Neuronal stem cell (in vitro differentiated cells): ENCODE results near the gene AHCYL2.

Experiments used
- DNase-seq: peaks from one replicate; pipeline ENCODE4 v3.0.0-alpha.2; 2013; ENCODE audit warnings: low spot score
- H2AFZ ChIP-seq: one replicate; pipeline ENCODE4 v1.6.1; 2013; ENCODE audit warnings: mild to moderate bottlenecking, low read length, inconsistent platforms
- H2AK5ac ChIP-seq: 2 replicates; pipeline ENCODE4 v1.6.1; 2013; ENCODE audit warnings: low read depth, mild to moderate bottlenecking, inconsistent platforms, low read length, moderate library complexity, mixed read lengths
- H2BK120ac ChIP-seq: 2 replicates; pipeline ENCODE4 v1.6.1; 2013; ENCODE audit warnings: low read depth, mild to moderate bottlenecking, inconsistent platforms, low read length, moderate library complexity, mixed read lengths
- H2BK12ac ChIP-seq: one replicate; pipeline ENCODE4 v1.6.1; 2013; ENCODE audit warnings: low read length, inconsistent platforms
- H2BK15ac ChIP-seq: 2 replicates; pipeline ENCODE4 v1.6.1; 2013; ENCODE audit warnings: mild to moderate bottlenecking, low read length, inconsistent platforms, mixed read lengths
- H2BK5ac ChIP-seq: one replicate; pipeline ENCODE4 v1.6.1; 2013; ENCODE audit warnings: inconsistent platforms, mild to moderate bottlenecking, low read length, moderate library complexity
- H3K14ac ChIP-seq: one replicate; pipeline ENCODE4 v1.6.1; 2013; ENCODE audit warnings: low read length, inconsistent platforms
- H3K18ac ChIP-seq: 2 replicates; pipeline ENCODE4 v1.6.1; 2013; ENCODE audit warnings: low read length, inconsistent platforms
- H3K23ac ChIP-seq: 2 replicates; pipeline ENCODE4 v1.6.1; 2013; ENCODE audit warnings: low read depth, mild to moderate bottlenecking, mixed read lengths, low read length, inconsistent platforms; ENCODE audit not compliant: poor library complexity
- H3K27ac ChIP-seq: replicated peaks from 3 replicates; pipeline ENCODE4 v1.5.1; 2013; ENCODE audit warnings: low read length, inconsistent platforms
- H3K27me3 ChIP-seq, 3 experiments: 2 replicates each; pipeline ENCODE4 v1.6.1; 2013; ENCODE audit warnings: low read length in 3 of 3, mild to moderate bottlenecking in 2 of 3, inconsistent platforms in 1 of 3, low read depth in 1 of 3, mixed read lengths in 1 of 3, moderate library complexity in 1 of 3; ENCODE audit not compliant: control insufficient read depth in 3 of 3, insufficient read depth in 3 of 3
- H3K36me3 ChIP-seq, 2 donors: replicated peaks in 1 of 2; 2 replicates each; pipeline ENCODE4 v1.6.1; 2013; ENCODE audit warnings: low read length in 2 of 2; ENCODE audit not compliant: control insufficient read depth in 2 of 2, insufficient read depth in 2 of 2
- H3K4ac ChIP-seq: 2 replicates; pipeline ENCODE4 v1.6.1; 2013; ENCODE audit warnings: inconsistent platforms, mild to moderate bottlenecking, low read length, moderate library complexity
- H3K4me1 ChIP-seq, 2 donors: 1 replicate in 1 of 2; 2 replicates in 1 of 2; pipeline ENCODE4 v1.6.1; 2013; ENCODE audit warnings: low read length in 2 of 2, low read depth in 1 of 2; ENCODE audit not compliant: control insufficient read depth in 2 of 2, insufficient read depth in 1 of 2
- H3K4me2 ChIP-seq: one replicate; pipeline ENCODE4 v1.6.1; 2013; ENCODE audit warnings: mild to moderate bottlenecking, low read length, inconsistent platforms; ENCODE audit not compliant: insufficient read depth, poor library complexity, severe bottlenecking
- H3K4me3 ChIP-seq, 2 donors: 2 replicates each; pipeline ENCODE4 v1.5.1; 2013; ENCODE audit warnings: low read length in 2 of 2, mild to moderate bottlenecking in 2 of 2, inconsistent platforms in 1 of 2, moderate library complexity in 1 of 2
- H3K79me1 ChIP-seq: one replicate; pipeline ENCODE4 v1.6.1; 2013; ENCODE audit warnings: low read depth, mild to moderate bottlenecking, inconsistent platforms, low read length, moderate library complexity
- H3K9ac ChIP-seq: one replicate; pipeline ENCODE4 v1.6.1; 2013; ENCODE audit warnings: mild to moderate bottlenecking, low read depth, low read length, inconsistent platforms; ENCODE audit not compliant: poor library complexity
- H3K9me3 ChIP-seq, 2 donors: replicated peaks in 1 of 2; 2 replicates each; pipeline versions ENCODE3 to v1.6.1; 2013; ENCODE audit warnings: low read length in 2 of 2, mild to moderate bottlenecking in 2 of 2, inconsistent platforms in 1 of 2, low read depth in 1 of 2, mixed read lengths in 1 of 2, moderate library complexity in 1 of 2; ENCODE audit not compliant: control insufficient read depth in 2 of 2, insufficient read depth in 1 of 2
- H4K8ac ChIP-seq: one replicate; pipeline ENCODE4 v1.6.1; 2013; ENCODE audit warnings: low read depth, mild to moderate bottlenecking, inconsistent platforms, low read length, moderate library complexity
- H4K91ac ChIP-seq: one replicate; pipeline ENCODE4 v1.6.1; 2013; ENCODE audit warnings: low read length, low read depth, mild to moderate bottlenecking, inconsistent platforms; ENCODE audit not compliant: poor library complexity
- WGBS, 2 donors: extraction: QIAGEN DNeasy Blood & Tissue Kit; methylation state at CpG; one replicate each; pipeline ENCODE4 v1.1.7; 2013; ENCODE audit warnings: missing lambda C conversion rate in 2 of 2, mixed read lengths in 1 of 2; ENCODE audit not compliant: insufficient read length in 2 of 2, insufficient replicate concordance in 1 of 2; ENCODE audit errors: extremely low coverage in 2 of 2; 5-methylcytosine and 5-hydroxymethylcytosine counted together

Gene AHCYL2

DNA sequence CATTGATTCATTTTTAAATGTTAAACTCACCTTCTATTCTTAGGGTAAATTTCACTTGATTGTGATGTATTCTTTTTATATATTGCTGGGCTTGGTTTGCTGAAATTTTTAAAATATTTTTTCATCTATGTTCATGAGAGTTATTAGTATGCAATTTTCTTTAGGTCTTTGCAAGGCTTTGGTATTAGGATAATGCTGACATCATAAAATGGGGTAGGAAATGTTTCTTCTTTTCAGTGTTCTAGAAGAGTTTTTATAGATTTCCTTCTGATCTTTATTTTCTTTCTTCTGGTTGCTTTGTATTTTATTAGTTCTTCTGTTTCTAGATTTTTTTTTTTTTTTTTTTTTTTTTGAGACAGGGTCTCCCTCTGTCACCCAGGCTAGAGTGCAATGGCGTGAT is 56.3 kb downstream of the AHCYL2 start:
- H3K79me1 ChIP-seq: peaks cover 2% of the 10 kb centered on the region
- no peak overlapping the region for H3K14ac ChIP-seq
- H3K9ac ChIP-seq: no peak overlapping the region
- H2BK15ac ChIP-seq: no peak overlapping the region
- no CpG with 5 or more reads among the region's 1 CpG for WGBS, 2 donors
- H2BK12ac ChIP-seq: no peak overlapping the region
- H3K27me3 ChIP-seq: no peaks in the 10 kb centered on the region
- H3K4me2 ChIP-seq: no peak overlapping the region
- no peak overlapping the region for H4K91ac ChIP-seq
- no peak overlapping the region for H3K18ac ChIP-seq
- H3K4me3 ChIP-seq: no peak overlapping the region
- H3K4me1 ChIP-seq: peaks cover 10 to 17% of the 10 kb centered on the region in 2 donors
- H4K8ac ChIP-seq: no peak overlapping the region
- H2AK5ac ChIP-seq: no peak overlapping the region
- no peak overlapping the region for H2BK5ac ChIP-seq
- H3K27ac ChIP-seq: no peak overlapping the region
- no peak overlapping the region for H3K4ac ChIP-seq
- no peaks in the 10 kb centered on the region for H3K9me3 ChIP-seq
- no peak overlapping the region for H3K23ac ChIP-seq
- no peak for DNase-seq
- no peak overlapping the region for H2AFZ ChIP-seq
- H3K36me3 ChIP-seq: peaks cover 0 to 8% of the 10 kb centered on the region in 2 donors
- H2BK120ac ChIP-seq: no peak overlapping the region

- Histone ChIP-seq H3K14ac (no peak overlapping the region), H3K18ac (no peak overlapping the region), H2BK12ac (no peak overlapping the region), H3K27ac (no peak overlapping the region), H4K8ac (no peak overlapping the region), H3K4me2 (no peak overlapping the region), H2AFZ (no peak overlapping the region), H3K36me3 (peaks cover 0 to 11% of the 10 kb centered on the region in 2 donors), H3K4me3 (no peak overlapping the region), H2BK15ac (no peak overlapping the region), H3K9ac (no peak overlapping the region), H2AK5ac (no peak overlapping the region), H3K9me3 (no peaks in the 10 kb centered on the region), H3K27me3 (no peaks in the 10 kb centered on the region), H2BK5ac (no peak overlapping the region), H3K79me1 (peaks cover 2% of the 10 kb centered on the region), H3K4ac (no peak overlapping the region), H2BK120ac (no peak overlapping the region), H3K23ac (no peak overlapping the region), H4K91ac (no peak overlapping the region), H3K4me1 (peaks cover 10 to 17% of the 10 kb centered on the region in 2 donors)
- DNase-seq: no peak
- WGBS, 2 donors: no CpG with 5 or more reads among the region's 5 CpGs
These were observed 58.0 kb downstream of the AHCYL2 start for GRCh38 chr7:129282865-129283264.

DNA sequence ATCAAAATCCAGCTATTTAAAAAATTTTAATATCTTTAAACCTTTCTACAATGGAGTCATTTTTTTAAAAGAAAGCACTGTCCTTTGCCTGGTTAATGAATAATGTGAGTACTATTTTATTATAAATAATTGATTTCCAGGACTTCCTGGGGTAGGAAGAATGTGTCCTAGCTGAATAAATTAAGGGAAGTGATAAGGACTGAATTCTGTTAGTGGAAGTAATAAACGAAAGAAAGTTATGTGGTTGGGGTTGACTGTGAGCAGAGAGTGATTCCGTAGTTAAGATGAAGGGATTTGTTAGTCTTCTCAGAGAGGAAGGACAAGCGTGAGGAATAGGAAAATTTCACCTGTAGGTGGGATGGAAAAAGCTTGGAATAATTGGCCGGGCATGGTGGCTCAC is 59.1 kb downstream of the AHCYL2 start:
- Histone ChIP-seq H3K23ac (no peak overlapping the region), H3K14ac (no peak overlapping the region), H3K9ac (no peak overlapping the region), H2BK12ac (no peak overlapping the region), H3K4me3 (no peak overlapping the region), H3K18ac (no peak overlapping the region), H4K91ac (no peak overlapping the region), H3K36me3 (peaks cover 0 to 15% of the 10 kb centered on the region in 2 donors), H4K8ac (no peak overlapping the region), H2AFZ (no peak overlapping the region), H3K27ac (no peak overlapping the region), H3K27me3 (no peaks in the 10 kb centered on the region), H2BK120ac (no peak overlapping the region), H2BK15ac (no peak overlapping the region), H3K4me1 (peaks cover 10 to 17% of the 10 kb centered on the region in 2 donors), H2BK5ac (no peak overlapping the region), H3K4me2 (no peak overlapping the region), H2AK5ac (no peak overlapping the region), H3K9me3 (no peaks in the 10 kb centered on the region), H3K4ac (no peak overlapping the region), H3K79me1 (peaks cover 2% of the 10 kb centered on the region)
- DNase-seq: no peak
- 100% methylated on average over 1 to 2 of the region's 4 CpGs for WGBS, 2 donors

DNA sequence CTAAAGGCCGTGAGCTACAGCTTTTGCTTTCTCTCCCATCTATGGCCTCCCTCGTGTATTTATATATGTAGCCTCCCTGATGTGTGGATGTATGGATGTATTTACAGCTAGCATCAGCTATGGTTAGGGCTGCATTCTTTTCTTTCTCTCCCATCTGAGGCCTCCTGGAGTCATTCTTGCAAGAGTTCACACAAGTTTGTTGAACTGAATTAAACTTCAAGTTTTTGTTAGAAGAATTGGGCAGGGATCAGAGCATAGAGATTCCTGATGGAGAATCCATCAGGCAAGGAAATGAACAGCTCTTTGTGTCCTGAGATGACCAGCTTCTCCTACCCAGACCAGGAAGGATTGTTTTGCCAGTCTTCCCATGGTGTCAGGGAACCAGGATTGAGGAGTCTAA is 60.3 kb downstream of the AHCYL2 start:
- Histone ChIP-seq H4K91ac (no peak overlapping the region), H2BK12ac (no peak overlapping the region), H3K14ac (no peak overlapping the region), H3K9me3 (no peaks in the 10 kb centered on the region), H4K8ac (no peak overlapping the region), H3K4me3 (no peak overlapping the region), H3K36me3 (peaks cover 0 to 25% of the 10 kb centered on the region in 2 donors), H2AFZ (peak overlapping the region; percentile 2), H3K18ac (no peak overlapping the region), H3K9ac (no peak overlapping the region), H3K4ac (no peak overlapping the region), H2BK15ac (no peak overlapping the region), H3K23ac (no peak overlapping the region), H3K27ac (no peak overlapping the region), H2AK5ac (no peak overlapping the region), H3K27me3 (no peaks in the 10 kb centered on the region), H3K4me2 (no peak overlapping the region), H3K4me1 (peaks cover 10 to 17% of the 10 kb centered on the region in 2 donors), H3K79me1 (peaks cover 3% of the 10 kb centered on the region), H2BK5ac (no peak overlapping the region), H2BK120ac (no peak overlapping the region)
- no peak for DNase-seq
- no CpG with 5 or more reads among the region's 2 CpGs for WGBS, 2 donors
